Endothelial cell (in vitro differentiated cells): ENCODE measurements around the gene CCSER1. TPM values are rescaled to one million over a fixed set of nuclear protein-coding genes. Genes with fewer than 3 reads are reported as not detected.
"Not testable (repeated sequence)": the region's sequence is repeated elsewhere in the genome, so short reads cannot be mapped to it uniquely, and the experiment has no call there.

Experiments used
- DNase-seq: peaks from one replicate; pipeline ENCODE4 v3.0.0; 2021; ENCODE audit warnings: low spot score
- H3K27ac Mint-ChIP-seq: one replicate; pipeline ENCODE4 v1.8.0; 2021; ENCODE audit warnings: mixed read lengths, inconsistent platforms; ENCODE audit not compliant: unreplicated experiment
- H3K27me3 Mint-ChIP-seq: one replicate; pipeline ENCODE4 v1.8.0; 2021; ENCODE audit warnings: mild to moderate bottlenecking, moderate library complexity, mixed read lengths, inconsistent platforms; ENCODE audit not compliant: unreplicated experiment
- H3K36me3 Mint-ChIP-seq: one replicate; pipeline ENCODE4 v1.8.0; 2021; ENCODE audit warnings: mild to moderate bottlenecking, low read depth, mixed read lengths, inconsistent platforms; ENCODE audit not compliant: unreplicated experiment
- H3K4me1 Mint-ChIP-seq: one replicate; pipeline ENCODE4 v1.8.0; 2021; ENCODE audit warnings: mild to moderate bottlenecking, mixed read lengths, inconsistent platforms; ENCODE audit not compliant: unreplicated experiment
- H3K4me3 Mint-ChIP-seq: one replicate; pipeline ENCODE4 v1.8.0; 2021; ENCODE audit warnings: mild to moderate bottlenecking, mixed read lengths, inconsistent platforms; ENCODE audit not compliant: unreplicated experiment
- H3K9me3 Mint-ChIP-seq: one replicate; pipeline ENCODE4 v1.8.0; 2021; ENCODE audit warnings: mixed read lengths, inconsistent platforms; ENCODE audit not compliant: unreplicated experiment
- CTCF ChIP-seq: fragments of 200-600 bp; sonication (generic); IDR thresholded peaks from one replicate; pipeline ENCODE4 v1.5.0; 2021; ENCODE audit warnings: antibody characterized with exemption; ENCODE audit not compliant: unreplicated experiment
- total RNA-seq: library from RNA; stranded (reverse); fragmentation: NEBNext Ultra II Directional; extraction: Animal tissue kit (Norgen Biotek cat#: 25700); gene quantifications from one replicate; pipeline ENCODE4 v1.2.1, GENCODE V29; 2021; ENCODE audit not compliant: unreplicated experiment

CCSER1 gene
- total RNA-seq, 1 donor from 2014 or later = 3.0 TPM

GRCh38 chr4:90888571-90888970, 761.4 kb downstream of the CCSER1 start:
- H3K27me3 Mint-ChIP-seq = no peaks in the 10 kb centered on the region
- TF ChIP-seq CTCF = no peak
- H3K4me1 Mint-ChIP-seq = no peaks in the 10 kb centered on the region
- DNase-seq = no peak
- H3K4me3 Mint-ChIP-seq = no peak overlapping the region
- H3K36me3 Mint-ChIP-seq = no peaks in the 10 kb centered on the region
- no peaks in the 10 kb centered on the region for H3K9me3 Mint-ChIP-seq
- H3K27ac Mint-ChIP-seq = no peak overlapping the region

- Mint-ChIP-seq H3K9me3 (no peaks in the 10 kb centered on the region), H3K27me3 (no peaks in the 10 kb centered on the region), H3K27ac (no peak overlapping the region), H3K36me3 (no peaks in the 10 kb centered on the region), H3K4me1 (no peaks in the 10 kb centered on the region), H3K4me3 (no peak overlapping the region)
- no peak for DNase-seq
- no peak for TF ChIP-seq CTCF
Measured at GRCh38 chr4:90889171-90889570, 762.0 kb downstream of the CCSER1 start.

GRCh38 chr4:90903413-90903812, 776.2 kb downstream of the CCSER1 start:
- H3K4me3 Mint-ChIP-seq, H3K4me1 Mint-ChIP-seq, H3K27me3 Mint-ChIP-seq, DNase-seq, H3K36me3 Mint-ChIP-seq, H3K9me3 Mint-ChIP-seq, H3K27ac Mint-ChIP-seq: not testable (repeated sequence)

GRCh38 chr4:90904021-90904420, 776.8 kb downstream of the CCSER1 start:
- Mint-ChIP-seq H3K27ac (no peak overlapping the region), H3K4me1 (no peaks in the 10 kb centered on the region), H3K36me3 (no peaks in the 10 kb centered on the region), H3K9me3 (no peaks in the 10 kb centered on the region), H3K27me3 (no peaks in the 10 kb centered on the region), H3K4me3 (no peak overlapping the region)
- no peak for DNase-seq
- TF ChIP-seq CTCF = no peak

- H3K36me3 Mint-ChIP-seq = peaks cover 7% of the 10 kb centered on the region
- no peaks in the 10 kb centered on the region for H3K9me3 Mint-ChIP-seq
- no peak overlapping the region for H3K4me3 Mint-ChIP-seq
- peaks cover 2% of the 10 kb centered on the region for H3K27me3 Mint-ChIP-seq
- H3K4me1 Mint-ChIP-seq = no peaks in the 10 kb centered on the region
- no peak overlapping the region for H3K27ac Mint-ChIP-seq
- no peak for TF ChIP-seq CTCF
- no peak for DNase-seq
Measured at GRCh38 chr4:90906239-90906638, 779.0 kb downstream of the CCSER1 start.

GRCh38 chr4:90911724-90912434, 784.7 kb downstream of the CCSER1 start:
- H3K4me3 Mint-ChIP-seq, H3K27ac Mint-ChIP-seq, H3K27me3 Mint-ChIP-seq, DNase-seq, H3K9me3 Mint-ChIP-seq, H3K36me3 Mint-ChIP-seq, H3K4me1 Mint-ChIP-seq: not testable (repeated sequence)
